HEK293T (cell line): ENCODE results near the gene CDH12.

Experiments used
- CTCF ChIA-PET: fragments of 350-600 bp; formaldehyde crosslinking; extraction: SDS; loops from one replicate; lab custom pipeline; 2021; ENCODE audit warnings: antibody characterized with exemption, inconsistent platforms; lab: Yijun Ruan, JAX
- POLR2A ChIA-PET: fragments of 350-600 bp; formaldehyde crosslinking; extraction: SDS; loops from one replicate; lab custom pipeline; 2020; ENCODE audit warnings: antibody characterized with exemption, inconsistent platforms; lab: Yijun Ruan, JAX
- DNase-seq: peaks from one replicate; pipeline ENCODE4 v3.0.0; 2012; ENCODE audit warnings: mixed read lengths; ENCODE audit errors: extremely low spot score
- ARNT ChIP-seq: fragments of 450-650 bp; IDR thresholded peaks from 2 replicates; pipeline ENCODE4 v1.6.1; 2017; ENCODE audit warnings: mild to moderate bottlenecking
- BHLHE40 ChIP-seq: fragments of 450-650 bp; IDR thresholded peaks from 2 replicates; pipeline ENCODE4 v1.6.1; 2016; ENCODE audit warnings: mild to moderate bottlenecking, moderate library complexity, borderline replicate concordance
- CTBP1 ChIP-seq: fragments of 450-650 bp; IDR thresholded peaks from 2 replicates; pipeline ENCODE4 v1.6.1; 2016; ENCODE audit warnings: borderline replicate concordance
- ELF4 ChIP-seq: fragments of 450-650 bp; IDR thresholded peaks from 2 replicates; pipeline ENCODE4 v1.6.1; 2017; ENCODE audit warnings: antibody characterized with exemption
- FOXA1 ChIP-seq: fragments of 450-650 bp; IDR thresholded peaks from 2 replicates; pipeline ENCODE4 v1.6.1; 2016; ENCODE audit warnings: mild to moderate bottlenecking
- FOXK2 ChIP-seq: fragments of 450-650 bp; IDR thresholded peaks from 2 replicates; pipeline ENCODE4 v1.6.1; 2016; ENCODE audit warnings: mild to moderate bottlenecking
- FOXM1 ChIP-seq: fragments of 450-650 bp; IDR thresholded peaks from 2 replicates; pipeline ENCODE4 v1.6.1; 2017; ENCODE audit warnings: mild to moderate bottlenecking, borderline replicate concordance
- HDGF ChIP-seq: fragments of 450-650 bp; IDR thresholded peaks from 2 replicates; pipeline ENCODE4 v1.6.1; 2017; ENCODE audit warnings: antibody characterized with exemption, borderline replicate concordance
- L3MBTL2 ChIP-seq: fragments of 450-650 bp; conservative IDR thresholded peaks from 2 replicates; pipeline ENCODE4 v1.6.1; 2016; ENCODE audit warnings: mild to moderate bottlenecking
- LEF1 ChIP-seq: fragments of 450-650 bp; IDR thresholded peaks from 2 replicates; pipeline ENCODE4 v1.6.1; 2017; ENCODE audit warnings: mild to moderate bottlenecking, borderline replicate concordance
- NFRKB ChIP-seq: fragments of 450-650 bp; IDR thresholded peaks from 2 replicates; pipeline ENCODE4 v1.6.1; 2016; ENCODE audit warnings: mild to moderate bottlenecking, moderate library complexity
- SP1 ChIP-seq: fragments of 450-650 bp; IDR thresholded peaks from 2 replicates; pipeline ENCODE4 v1.6.1; 2017
- SUZ12 ChIP-seq: fragments of 450-650 bp; IDR thresholded peaks from 2 replicates; pipeline ENCODE4 v1.6.1; 2016; ENCODE audit warnings: mild to moderate bottlenecking
- TARDBP ChIP-seq: fragments of 450-650 bp; IDR thresholded peaks from 2 replicates; pipeline ENCODE4 v1.6.1; 2016
- ZNF384 ChIP-seq: fragments of 450-650 bp; IDR thresholded peaks from 2 replicates; pipeline ENCODE4 v1.6.1; 2016
- TF ChIP-seq, protein P1 (sequence below): fragments of 450-650 bp; IDR thresholded peaks from 2 replicates; pipeline ENCODE4 v1.6.1; 2016

The CDH12 gene

GRCh38 chr5:22722491-22722890, 130.7 kb downstream of the CDH12 start:
- TF ChIP-seq, protein P1, sequence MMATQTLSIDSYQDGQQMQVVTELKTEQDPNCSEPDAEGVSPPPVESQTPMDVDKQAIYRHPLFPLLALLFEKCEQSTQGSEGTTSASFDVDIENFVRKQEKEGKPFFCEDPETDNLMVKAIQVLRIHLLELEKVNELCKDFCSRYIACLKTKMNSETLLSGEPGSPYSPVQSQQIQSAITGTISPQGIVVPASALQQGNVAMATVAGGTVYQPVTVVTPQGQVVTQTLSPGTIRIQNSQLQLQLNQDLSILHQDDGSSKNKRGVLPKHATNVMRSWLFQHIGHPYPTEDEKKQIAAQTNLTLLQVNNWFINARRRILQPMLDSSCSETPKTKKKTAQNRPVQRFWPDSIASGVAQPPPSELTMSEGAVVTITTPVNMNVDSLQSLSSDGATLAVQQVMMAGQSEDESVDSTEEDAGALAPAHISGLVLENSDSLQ = no peak
- TF ChIP-seq ELF4 = no peak
- no peak for TF ChIP-seq CTBP1
- TF ChIP-seq TARDBP = no peak
- no peak for TF ChIP-seq FOXM1
- no peak for TF ChIP-seq ZNF384
- no peak for TF ChIP-seq FOXK2
- no peak for TF ChIP-seq LEF1
- TF ChIP-seq FOXA1 = no peak
- TF ChIP-seq L3MBTL2 = no peak
- TF ChIP-seq ARNT = no peak
- no peak for TF ChIP-seq BHLHE40
- no peak for TF ChIP-seq HDGF
- TF ChIP-seq SP1 = no peak
- TF ChIP-seq NFRKB = no peak
- TF ChIP-seq SUZ12 = no peak
- ChIA-PET POLR2A (no interaction called here), CTCF (no interaction called here)
- no peak for DNase-seq

- CTCF ChIA-PET = no interaction called here
- TF ChIP-seq FOXM1 (no peak), LEF1 (no peak), NFRKB (no peak), HDGF (no peak), CTBP1 (no peak), BHLHE40 (no peak), ZNF384 (no peak), L3MBTL2 (no peak), FOXA1 (no peak), TARDBP (no peak), ARNT (no peak), SUZ12 (no peak), FOXK2 (no peak), ELF4 (no peak), SP1 (no peak)
- TF ChIP-seq, protein P1 = no peak
Measured at GRCh38 chr5:22722056-22722455, 131.1 kb downstream of the CDH12 start.

GRCh38 chr5:22719842-22720241, 133.3 kb downstream of the CDH12 start:
- no peak for DNase-seq
- TF ChIP-seq NFRKB (no peak), SP1 (no peak), ELF4 (no peak), FOXM1 (no peak), HDGF (no peak), SUZ12 (no peak)
- TF ChIP-seq, protein P1 = no peak
- CTCF ChIA-PET = no interaction called here
- POLR2A ChIA-PET = no interaction called here

More at GRCh38 chr5:22722056-22722455, 131.1 kb downstream of the CDH12 start:
- DNase-seq = no peak
- POLR2A ChIA-PET = no interaction called here

GRCh38 chr5:22710660-22711059, 142.5 kb downstream of the CDH12 start:
- POLR2A ChIA-PET = no interaction called here
- no peak for DNase-seq
- TF ChIP-seq NFRKB (no peak), FOXK2 (no peak), LEF1 (no peak), TARDBP (no peak), HDGF (no peak), SP1 (no peak), BHLHE40 (no peak), ZNF384 (no peak), FOXM1 (no peak), SUZ12 (no peak), L3MBTL2 (no peak), ARNT (no peak), FOXA1 (no peak), CTBP1 (no peak), ELF4 (no peak)
- TF ChIP-seq, protein P1 = no peak
- CTCF ChIA-PET = no interaction called here

- CTCF ChIA-PET = interaction anchor here (0.9 to 1.4 kb wide), 2 partner anchors 17 to 19 kb away, joined by 5 to 6 read pairs; no protein-coding TSS in a partner anchor
- no peak for DNase-seq
- POLR2A ChIA-PET = no interaction called here
- no peak for TF ChIP-seq ZNF384
- TF ChIP-seq FOXK2 = no peak
- no peak for TF ChIP-seq CTBP1
- no peak for TF ChIP-seq ARNT
- no peak for TF ChIP-seq BHLHE40
- no peak for TF ChIP-seq FOXA1
- no peak for TF ChIP-seq L3MBTL2
- no peak for TF ChIP-seq ELF4
- no peak for TF ChIP-seq HDGF
- TF ChIP-seq LEF1 = no peak
- no peak for TF ChIP-seq TARDBP
- TF ChIP-seq SUZ12 = no peak
- no peak for TF ChIP-seq NFRKB
- TF ChIP-seq, protein P1 = no peak
- no peak for TF ChIP-seq FOXM1
Measured at GRCh38 chr5:22709743-22710142, 143.4 kb downstream of the CDH12 start.
